Common myeloid progenitor, CD34-positive (primary cell): ENCODE measurements around the gene ITGB2.
A peak's percentile ranks its signal among the peaks of the same experiment; 100 is the strongest.

Experiments
- CTCF ChIA-PET: fragments of 350-600 bp; sonication (Branson Sonifier 250); formaldehyde crosslinking; loops from one replicate; lab custom pipeline; 2021; ENCODE audit warnings: antibody characterized with exemption; lab: Charles Lee
- POLR2A ChIA-PET: fragments of 350-600 bp; sonication (Branson Sonifier 250); formaldehyde crosslinking; loops from one replicate; lab custom pipeline; 2021; ENCODE audit warnings: antibody characterized with exemption; lab: Charles Lee
- DNase-seq, 3 donors: peaks; one replicate each; pipeline versions ENCODE4 v3.0.0 to v3.0.0-alpha.2; 2013
- H3K27ac ChIP-seq, 2 experiments: 1 replicate in 1 of 2; 2 replicates in 1 of 2; pipeline ENCODE4 v1.7.0; 2013; ENCODE audit warnings: inconsistent platforms in 2 of 2, low read length in 2 of 2, mild to moderate bottlenecking in 2 of 2, low read depth in 1 of 2, moderate library complexity in 1 of 2; ENCODE audit not compliant: severe bottlenecking in 2 of 2, insufficient read depth in 1 of 2, poor library complexity in 1 of 2
- H3K27me3 ChIP-seq, 5 experiments: replicated peaks in 2 of 5; 1 replicate in 3 of 5; 2 replicates in 2 of 5; pipeline versions ENCODE4 v1.6.1 to v1.7.0; 2013; ENCODE audit warnings: low read length in 4 of 5, mild to moderate bottlenecking in 2 of 5, moderate library complexity in 2 of 5, inconsistent platforms in 1 of 5; ENCODE audit not compliant: insufficient read depth in 5 of 5, control insufficient read depth in 4 of 5
- H3K36me3 ChIP-seq, 4 experiments: 1 replicate in 2 of 4; 2 replicates in 2 of 4; pipeline versions ENCODE4 v1.6.1 to v1.7.0; 2013; ENCODE audit warnings: low read length in 3 of 4, control low read depth in 1 of 4, mild to moderate bottlenecking in 1 of 4; ENCODE audit not compliant: control insufficient read depth in 4 of 4, insufficient read depth in 4 of 4
- H3K4me1 ChIP-seq, 4 experiments: 1 replicate in 3 of 4; 2 replicates in 1 of 4; pipeline versions ENCODE4 v1.6.1 to v1.7.1; 2013; ENCODE audit warnings: low read length in 3 of 4, mild to moderate bottlenecking in 3 of 4, control low read depth in 1 of 4, inconsistent platforms in 1 of 4, moderate library complexity in 1 of 4; ENCODE audit not compliant: control insufficient read depth in 4 of 4, insufficient read depth in 4 of 4; ENCODE audit errors: control extremely low read depth in 1 of 4
- H3K4me3 ChIP-seq, 7 experiments: 1 replicate in 4 of 7; 2 replicates in 3 of 7; pipeline versions ENCODE4 v1.5.1 to v1.7.0; 2013; ENCODE audit warnings: mild to moderate bottlenecking in 7 of 7, low read length in 6 of 7, moderate library complexity in 6 of 7, inconsistent platforms in 2 of 7, low read depth in 2 of 7, control low read depth in 1 of 7; ENCODE audit not compliant: insufficient read depth in 4 of 7, control insufficient read depth in 1 of 7; ENCODE audit errors: extremely low read depth in 1 of 7
- H3K9me3 ChIP-seq, 5 experiments: 1 replicate in 4 of 5; 2 replicates in 1 of 5; pipeline versions ENCODE4 v1.6.1 to v1.7.1; 2013; ENCODE audit warnings: low read length in 4 of 5, mild to moderate bottlenecking in 2 of 5, inconsistent platforms in 1 of 5, low read depth in 1 of 5, moderate library complexity in 1 of 5; ENCODE audit not compliant: control insufficient read depth in 4 of 5, insufficient read depth in 2 of 5; ENCODE audit errors: control extremely low read depth in 1 of 5
- WGBS: methylation state at CpG from one replicate; pipeline ENCODE4 v1.1.5; 2013; ENCODE audit not compliant: insufficient coverage; 5-methylcytosine and 5-hydroxymethylcytosine counted together

ITGB2 gene

GRCh38 chr21:44873356-44874239 is 47.1 kb downstream of the ITGB2 start, which contains the start of gene PTTG1IP:
TSS of gene PTTG1IP (minus strand) at chr21:44873690. CDS start at chr21:44873616, 74 bp downstream.
- ChIA-PET CTCF (interaction anchor here (0.8 to 2.1 kb wide), 13 partner anchors 9 to 74 kb away, joined by 3 to 11 read pairs (median 3); no protein-coding TSS in a partner anchor), POLR2A (interaction anchor here (1.1 to 1.4 kb wide), 5 partner anchors 19 to 72 kb away, joined by 3 to 7 read pairs (median 3); partner anchors contain the start of gene UBE2G2)
- H3K4me1 ChIP-seq = peaks cover 40 to 88% (median 74%) of the 10 kb centered on the region in 4 experiments

DNA sequence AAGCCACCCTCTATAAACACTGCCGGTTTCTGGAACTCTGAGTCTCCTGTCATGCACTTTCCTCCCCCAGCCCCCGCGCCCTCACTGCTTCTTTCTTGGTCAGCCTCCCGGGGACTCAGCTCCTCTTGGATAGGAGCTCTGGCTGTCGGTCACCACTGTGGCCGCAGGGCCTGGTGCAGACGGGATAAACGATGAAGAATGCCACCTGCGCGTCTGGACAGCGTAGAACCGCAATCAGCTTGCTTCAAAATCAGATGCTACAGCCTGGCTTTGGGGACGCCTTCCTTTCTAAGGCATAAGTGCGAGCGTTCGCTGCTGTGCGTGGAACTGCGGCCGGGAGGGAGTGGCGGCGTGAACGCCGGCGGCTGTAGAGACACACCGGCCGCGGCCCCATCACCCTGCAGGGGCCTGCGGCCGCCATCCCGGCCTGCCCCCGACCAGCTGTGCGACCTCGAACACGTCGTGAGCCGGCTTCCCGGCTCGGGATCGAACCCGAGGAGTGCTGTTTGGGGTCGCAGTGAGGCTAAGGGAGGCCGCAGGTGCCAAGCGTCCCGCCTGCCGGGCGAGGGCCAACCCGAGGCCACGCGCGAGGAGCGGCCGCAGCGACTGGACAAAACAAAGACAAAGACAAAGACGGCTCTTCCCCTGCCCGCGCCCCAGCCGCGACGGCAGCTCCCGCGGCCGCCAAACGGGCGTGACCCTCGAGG is 47.9 kb downstream of the ITGB2 start:
- WGBS = 0% methylated on average over 48 of the region's 65 CpGs
- H3K9me3 ChIP-seq = no peaks in the 10 kb centered on the region
- H3K4me3 ChIP-seq = peak overlapping the region; percentile 67 to 96 (median 86)
- H3K27me3 ChIP-seq = no peaks in the 10 kb centered on the region
- DNase-seq = no peak
- ChIA-PET POLR2A (interaction anchor here (0.5 to 1.3 kb wide), 2 partner anchors 18 to 484 kb away, joined by 3 read pairs; no protein-coding TSS in a partner anchor), CTCF (interaction anchor here (0.6 to 1.7 kb wide), 11 partner anchors 16 to 722 kb away, joined by 3 to 7 read pairs (median 3); no protein-coding TSS in a partner anchor)
- H3K27ac ChIP-seq = peak overlapping the region; percentile 50 to 79
- H3K4me1 ChIP-seq = peaks cover 39 to 88% (median 75%) of the 10 kb centered on the region in 4 experiments
- H3K36me3 ChIP-seq = no peaks in the 10 kb centered on the region

More at GRCh38 chr21:44873356-44874239, 47.1 kb downstream of the ITGB2 start, which contains the start of gene PTTG1IP:
- under 1% methylated on average over 102 of the region's 123 CpGs for WGBS
- Histone ChIP-seq H3K36me3 (no peaks in the 10 kb centered on the region), H3K4me3 (peak within 1 kb of the TSS; percentile 67 to 96 (median 87)), H3K9me3 (no peaks in the 10 kb centered on the region), H3K27ac (peak within 1 kb of the TSS; percentile 64 to 87), H3K27me3 (no peaks in the 10 kb centered on the region)
- peak; percentile 97 to 98 (median 98) for DNase-seq

DNA sequence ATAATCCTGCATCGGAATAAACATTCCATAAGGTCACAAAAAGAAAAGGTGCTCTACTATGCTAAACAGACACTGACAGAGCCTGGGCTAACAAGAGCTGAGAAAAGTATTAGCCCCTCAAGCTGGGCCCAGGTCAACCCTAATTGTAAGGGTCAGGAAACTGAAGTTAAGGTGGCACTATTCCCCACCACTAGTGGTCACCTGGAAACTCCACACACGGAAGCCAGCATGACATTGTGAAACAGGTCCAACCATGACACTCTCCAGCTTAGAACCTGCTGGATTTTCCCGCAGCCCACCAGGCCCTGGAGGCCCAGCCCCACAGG is 48.4 kb downstream of the ITGB2 start:
- CTCF ChIA-PET = interaction anchor here (0.6 to 1.7 kb wide), 9 partner anchors 16 to 722 kb away, joined by 3 to 7 read pairs (median 3); no protein-coding TSS in a partner anchor
- H3K27me3 ChIP-seq = no peaks in the 10 kb centered on the region
- peak overlapping the region; percentile 67 to 96 (median 86) for H3K4me3 ChIP-seq
- H3K27ac ChIP-seq = peak overlapping the region; percentile 50 to 79
- DNase-seq = no peak
- peaks cover 0 to 5% (median 2%) of the 10 kb centered on the region in 4 experiments for H3K36me3 ChIP-seq
- H3K9me3 ChIP-seq = no peaks in the 10 kb centered on the region
- peaks cover 38 to 88% (median 77%) of the 10 kb centered on the region in 4 experiments for H3K4me1 ChIP-seq
- POLR2A ChIA-PET = interaction anchor here (1.3 kb wide), 1 partner anchor 17 kb away, joined by 3 read pairs; no protein-coding TSS in a partner anchor
- 0% methylated on average over 2 of the region's 3 CpGs for WGBS

DNA sequence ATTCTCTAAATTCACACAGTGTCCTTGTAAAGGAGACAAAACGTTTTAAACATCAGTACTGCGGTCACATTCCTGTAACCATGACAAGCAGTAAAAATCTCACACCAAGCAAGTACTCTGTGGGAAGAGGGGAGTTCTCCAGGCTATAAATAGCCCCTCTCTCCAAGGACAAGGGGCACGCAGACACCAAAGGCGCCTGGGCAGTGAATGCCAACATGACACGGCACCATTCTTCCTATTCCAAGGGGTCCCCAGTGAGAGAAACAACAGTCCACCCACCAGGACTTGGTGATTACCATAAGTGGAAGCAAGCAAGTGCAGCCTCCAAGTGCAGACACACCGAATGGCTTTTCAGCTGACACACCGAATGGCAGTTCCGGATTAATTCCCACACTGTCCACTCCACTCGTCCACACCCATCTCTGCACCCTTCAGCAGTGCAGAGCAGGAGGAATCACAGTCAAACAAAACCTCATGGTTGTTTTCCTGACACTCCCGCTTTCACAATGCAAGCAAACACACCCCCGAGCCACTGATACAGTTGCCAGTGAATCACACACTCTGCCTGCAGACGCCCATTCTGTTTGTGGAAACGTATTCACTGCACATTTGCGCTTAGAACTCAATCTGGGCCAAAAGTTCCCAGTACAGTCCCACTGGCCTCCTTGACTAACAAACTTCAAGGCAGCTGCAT is 49.0 kb downstream of the ITGB2 start:
- ChIA-PET CTCF (interaction anchor here (0.6 to 1.5 kb wide), 6 partner anchors 8 to 257 kb away, joined by 3 to 4 read pairs (median 3); no protein-coding TSS in a partner anchor), POLR2A (interaction anchor here (0.6 kb wide), 1 partner anchor 58 kb away, joined by 3 read pairs; no protein-coding TSS in a partner anchor)
- no peaks in the 10 kb centered on the region for H3K27me3 ChIP-seq
- H3K4me1 ChIP-seq = peaks cover 41 to 89% (median 81%) of the 10 kb centered on the region in 4 experiments
- no peaks in the 10 kb centered on the region for H3K9me3 ChIP-seq
- WGBS = 40% methylated on average over 9 of the region's 14 CpGs
- peak overlapping the region; percentile 67 to 96 (median 86) for H3K4me3 ChIP-seq
- no peak for DNase-seq
- H3K27ac ChIP-seq = peak overlapping the region; percentile 50 to 52
- peaks cover 0 to 6% (median 3%) of the 10 kb centered on the region in 4 experiments for H3K36me3 ChIP-seq

DNA sequence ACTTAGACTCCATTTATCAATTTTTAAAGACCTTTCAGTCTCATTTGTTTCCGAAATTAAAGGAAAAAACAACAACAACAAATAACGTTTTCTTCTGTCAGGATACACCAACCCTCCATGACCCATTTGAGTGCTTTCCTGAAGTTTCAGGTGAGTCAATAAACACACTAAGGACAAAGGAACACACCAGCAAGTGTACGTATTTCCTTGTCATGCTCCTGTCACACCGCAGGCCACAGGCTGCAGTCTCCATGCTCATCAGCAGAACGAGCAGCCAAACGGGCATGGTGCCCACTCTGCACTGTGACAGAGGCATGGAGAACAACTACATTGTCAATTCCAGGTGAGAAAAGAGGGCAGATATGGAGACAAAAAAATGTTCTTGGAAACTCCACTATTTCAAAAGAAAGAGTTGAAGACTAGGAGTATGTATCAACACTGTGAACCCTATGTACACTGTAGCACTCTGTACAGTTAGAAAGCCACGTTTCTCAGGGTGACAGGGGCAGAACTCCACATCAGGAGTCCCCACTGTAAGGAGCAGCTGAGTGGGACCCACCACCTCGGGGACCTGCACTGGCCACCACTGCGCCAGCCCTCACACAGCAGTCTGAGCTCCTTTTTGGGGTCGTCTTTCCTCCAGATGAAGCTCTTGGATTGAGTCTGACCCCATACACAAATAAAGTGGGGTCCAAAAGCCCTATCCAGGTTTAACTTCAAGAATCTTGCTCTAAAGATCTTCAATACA is 49.8 kb downstream of the ITGB2 start:
- WGBS = 56% methylated on average over 9 of the region's 10 CpGs
- peak in 2 of 3 donors; percentile 54 to 67 for DNase-seq
- H3K9me3 ChIP-seq = no peaks in the 10 kb centered on the region
- POLR2A ChIA-PET = interaction anchor here (0.6 kb wide), 1 partner anchor 57 kb away, joined by 3 read pairs; no protein-coding TSS in a partner anchor
- CTCF ChIA-PET = interaction anchor here (0.6 to 1.0 kb wide), 2 partner anchors 9 to 65 kb away, joined by 3 to 4 read pairs; no protein-coding TSS in a partner anchor
- H3K4me3 ChIP-seq = peak overlapping the region in 3 of 7 experiments; percentile 71 to 96 (median 86)
- H3K27me3 ChIP-seq = no peaks in the 10 kb centered on the region
- peaks cover 45 to 91% (median 86%) of the 10 kb centered on the region in 4 experiments for H3K4me1 ChIP-seq
- H3K27ac ChIP-seq = peak overlapping the region in 1 of 2 experiments; percentile 52
- peaks cover 0 to 6% (median 3%) of the 10 kb centered on the region in 4 experiments for H3K36me3 ChIP-seq
